NCI-H345 treated with DMSO at 0.1 percent for 48 hours (cell line): ENCODE data around the gene FKBP1A.

Experiments used
- DNase-seq: peaks from one replicate; lab custom pipeline; 2025; ENCODE audit not compliant: unreplicated experiment; lab: John Stamatoyannopoulos, UW

Gene FKBP1A

GRCh38 chr20:1388741-1389483 lies 3.9 kb downstream of the FKBP1A start:
- DNase-seq = no peak

GRCh38 chr20:1388253-1388652 lies 4.6 kb downstream of the FKBP1A start:
- DNase-seq = no peak

GRCh38 chr20:1386323-1386722 lies 6.5 kb downstream of the FKBP1A start:
- no peak for DNase-seq

GRCh38 chr20:1383623-1384404 lies 9.0 kb downstream of the FKBP1A start:
- peak; percentile 94 for DNase-seq

GRCh38 chr20:1382670-1383069 lies 10.2 kb downstream of the FKBP1A start:
- no peak for DNase-seq

GRCh38 chr20:1381753-1382591 lies 10.9 kb downstream of the FKBP1A start:
- peak; percentile 23 for DNase-seq

- no peak for DNase-seq
Measured at GRCh38 chr20:1378735-1379125, 14.1 kb downstream of the FKBP1A start.

GRCh38 chr20:1377984-1378734 lies 14.7 kb downstream of the FKBP1A start:
- DNase-seq = no peak

- no peak for DNase-seq
Measured at GRCh38 chr20:1377341-1377871, 15.4 kb downstream of the FKBP1A start.

- no peak for DNase-seq
Measured at GRCh38 chr20:1376408-1377270, 16.2 kb downstream of the FKBP1A start.

- DNase-seq = no peak
Measured at GRCh38 chr20:1376007-1376406, 16.8 kb downstream of the FKBP1A start.

- DNase-seq = no peak
Measured at GRCh38 chr20:1375515-1375914, 17.3 kb downstream of the FKBP1A start.

- DNase-seq = no peak
Measured at GRCh38 chr20:1374246-1374645, 18.6 kb downstream of the FKBP1A start.

GRCh38 chr20:1373614-1374013 lies 19.2 kb downstream of the FKBP1A start:
- no peak for DNase-seq

GRCh38 chr20:1373036-1373435 lies 19.8 kb downstream of the FKBP1A start:
- no peak for DNase-seq

- DNase-seq = no peak
Measured at GRCh38 chr20:1371830-1372539, 20.9 kb downstream of the FKBP1A start.

- DNase-seq = no peak
Measured at GRCh38 chr20:1371202-1371782, 21.6 kb downstream of the FKBP1A start.

GRCh38 chr20:1370548-1371110 lies 22.2 kb downstream of the FKBP1A start:
- no peak for DNase-seq
